Ascending aorta (tissue), 2 donors: Measurements from ENCODE around the gene MME. TPM values are rescaled to one million over a fixed set of nuclear protein-coding genes. Genes with fewer than 3 reads are reported as not detected.

ENCODE experiments used
- DNase-seq, 2 donors: peaks; one replicate each; pipeline ENCODE4 v3.0.0-alpha.2; 2019; ENCODE audit warnings: low spot score in 2 of 2
- H3K27ac ChIP-seq, 2 donors: fragments of 200-600 bp; sonication (generic); one replicate each; pipeline ENCODE4 v1.5.1; 2016 to 2017; ENCODE audit warnings: mild to moderate bottlenecking in 1 of 2
- H3K27me3 ChIP-seq: fragments of 200-600 bp; sonication (generic); one replicate; pipeline ENCODE4 v1.5.1; 2017
- H3K36me3 ChIP-seq, 2 donors: fragments of 200-600 bp; sonication (generic); one replicate each; pipeline ENCODE4 v1.5.1; 2016
- H3K4me1 ChIP-seq, 2 donors: fragments of 200-600 bp; sonication (generic); one replicate each; pipeline ENCODE4 v1.5.1; 2016 to 2017; ENCODE audit warnings: mild to moderate bottlenecking in 1 of 2
- H3K4me3 ChIP-seq, 2 donors: fragments of 200-600 bp; sonication (generic); one replicate each; pipeline ENCODE4 v1.5.1; 2016 to 2017; ENCODE audit warnings: mild to moderate bottlenecking in 1 of 2
- H3K9me3 ChIP-seq, 2 donors: fragments of 200-600 bp; sonication (generic); one replicate each; pipeline ENCODE4 v1.5.1; 2016
- CTCF ChIP-seq, 3 experiments: fragments of 200-600 bp in 2 of 3; fragments of 450-650 bp in 1 of 3; sonication (generic) in 2 of 3; IDR thresholded peaks; one replicate each; pipeline ENCODE4 v1.5.1; 2016 to 2019; ENCODE audit warnings: antibody characterized with exemption in 3 of 3, mild to moderate bottlenecking in 1 of 3, moderate library complexity in 1 of 3
- intact Hi-C: fragments of 100-400 bp; cut with DNase I; formaldehyde crosslinking; loops from one replicate; pipeline ENCODE4 v1.15.1; 2023
- total RNA-seq: library from RNA; depleted of rRNA; stranded (reverse); fragments of >200 nt; gene quantifications from one replicate; pipeline ENCODE4 v1.1.0, GENCODE V29; 2016

MME gene
- total RNA-seq, 1 donor from 2014 or later: 1.5 TPM

DNA sequence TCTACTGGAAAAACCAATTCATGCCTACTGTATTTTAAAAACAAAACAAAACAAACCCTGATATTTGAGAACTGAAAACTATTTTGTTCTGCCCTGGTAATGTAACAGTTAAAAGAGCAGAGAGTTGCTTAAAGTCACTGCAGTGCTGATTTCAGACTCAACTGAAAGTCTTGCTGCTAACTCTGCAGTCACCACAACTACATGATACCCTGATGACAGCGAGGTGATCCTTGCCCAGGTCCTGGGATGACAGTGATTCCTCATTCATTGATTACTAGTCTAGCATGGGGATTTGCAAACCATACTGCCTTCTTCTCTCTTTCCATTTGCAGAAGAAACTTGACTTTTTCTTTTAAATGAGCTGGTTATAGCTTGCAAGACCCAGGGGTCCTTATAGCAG is 67.5 kb downstream of the MME start:
- Histone ChIP-seq H3K27me3 (no peaks in the 10 kb centered on the region), H3K4me1 (no peaks in the 10 kb centered on the region), H3K36me3 (no peaks in the 10 kb centered on the region), H3K9me3 (no peaks in the 10 kb centered on the region), H3K4me3 (no peak overlapping the region), H3K27ac (no peak overlapping the region)
- DNase-seq: no peak
- intact Hi-C loops: no loop called here
- TF ChIP-seq CTCF (IDR thresholded peaks at IDR 0.05): no peak

DNA sequence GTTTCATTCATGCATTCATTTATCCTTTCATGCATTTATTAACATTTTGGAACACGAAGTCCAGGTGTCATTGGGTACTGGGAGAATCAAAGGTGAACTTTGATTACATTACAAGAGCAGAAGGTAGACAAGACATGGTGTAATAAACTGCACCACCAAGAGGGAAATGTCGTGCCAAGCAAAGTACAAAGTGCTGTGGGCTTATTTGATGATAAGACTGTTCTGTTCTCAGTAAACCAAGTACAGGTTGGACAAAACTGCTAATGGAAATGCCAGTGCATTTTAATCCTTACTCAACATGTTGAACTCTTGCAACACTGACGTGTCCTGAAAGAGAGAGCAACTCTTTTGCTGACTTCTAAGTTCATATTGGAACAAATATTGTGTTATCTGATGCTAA is 69.4 kb downstream of the MME start:
- H3K27me3 ChIP-seq: no peaks in the 10 kb centered on the region
- no peak overlapping the region for H3K4me3 ChIP-seq
- H3K27ac ChIP-seq: no peak overlapping the region
- no peaks in the 10 kb centered on the region for H3K36me3 ChIP-seq
- intact Hi-C loops: no loop called here
- no peak for TF ChIP-seq CTCF (IDR thresholded peaks at IDR 0.05)
- no peak for DNase-seq
- H3K4me1 ChIP-seq: no peaks in the 10 kb centered on the region
- no peaks in the 10 kb centered on the region for H3K9me3 ChIP-seq

GRCh38 chr3:155153242-155154186 is 73.4 kb downstream of the MME start:
- Histone ChIP-seq H3K27ac (no peak overlapping the region), H3K36me3 (no peaks in the 10 kb centered on the region), H3K4me3 (no peak overlapping the region), H3K27me3 (no peaks in the 10 kb centered on the region), H3K9me3 (no peaks in the 10 kb centered on the region), H3K4me1 (no peaks in the 10 kb centered on the region)
- DNase-seq: no peak
- intact Hi-C loops: no loop called here
- no peak for TF ChIP-seq CTCF (IDR thresholded peaks at IDR 0.05)

- TF ChIP-seq CTCF (IDR thresholded peaks at IDR 0.05): no peak
- Histone ChIP-seq H3K27ac (no peak overlapping the region), H3K4me1 (no peaks in the 10 kb centered on the region), H3K4me3 (no peak overlapping the region), H3K9me3 (no peaks in the 10 kb centered on the region), H3K27me3 (no peaks in the 10 kb centered on the region), H3K36me3 (no peaks in the 10 kb centered on the region)
- no peak for DNase-seq
- intact Hi-C loops: no loop called here
Measured at GRCh38 chr3:155154255-155154654, 74.1 kb downstream of the MME start.

DNA sequence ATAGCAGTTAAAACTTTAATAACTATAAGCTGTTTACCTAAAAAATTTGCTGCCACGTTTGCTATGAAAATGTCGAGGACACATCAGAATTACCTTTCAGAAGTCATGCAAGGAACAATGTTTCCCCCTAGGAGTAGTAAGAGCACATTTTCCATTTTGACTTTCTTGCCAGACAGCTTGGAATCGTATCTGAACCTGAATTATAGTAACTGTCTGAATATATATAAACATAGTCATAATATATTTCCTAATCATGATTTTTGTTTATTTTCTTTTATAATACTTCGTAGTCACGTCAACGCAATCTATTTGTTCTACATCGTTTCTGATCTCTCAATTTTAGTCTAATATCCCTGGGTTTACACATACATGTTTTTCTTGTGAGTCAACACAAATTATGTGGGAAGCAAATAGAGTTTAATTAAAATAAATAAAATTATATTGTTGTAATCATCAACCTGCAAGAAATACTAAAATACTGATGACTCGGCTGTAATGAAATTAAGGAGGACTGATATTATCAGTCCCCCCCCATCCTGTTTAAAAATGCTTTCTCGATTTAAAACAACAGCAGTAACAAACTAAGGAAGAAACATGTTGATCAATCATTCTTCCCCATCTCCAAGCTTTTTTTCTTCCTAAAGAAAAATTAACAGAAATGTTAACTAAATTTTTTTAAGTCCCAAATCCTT is 78.4 kb downstream of the MME start:
- no peak for TF ChIP-seq CTCF (IDR thresholded peaks at IDR 0.05)
- Histone ChIP-seq H3K27ac (no peak overlapping the region), H3K27me3 (no peaks in the 10 kb centered on the region), H3K9me3 (no peaks in the 10 kb centered on the region), H3K36me3 (no peaks in the 10 kb centered on the region), H3K4me1 (no peaks in the 10 kb centered on the region), H3K4me3 (no peak overlapping the region)
- intact Hi-C loops: no loop called here
- DNase-seq: no peak
